Measurements from ENCODE around the gene MAK. TPM values are rescaled to one million over a fixed set of nuclear protein-coding genes. Genes with fewer than 3 reads are reported as not detected.

MAK gene
- total RNA-seq, 1 experiment from 2014 or later, result 0.07 TPM

DNA sequence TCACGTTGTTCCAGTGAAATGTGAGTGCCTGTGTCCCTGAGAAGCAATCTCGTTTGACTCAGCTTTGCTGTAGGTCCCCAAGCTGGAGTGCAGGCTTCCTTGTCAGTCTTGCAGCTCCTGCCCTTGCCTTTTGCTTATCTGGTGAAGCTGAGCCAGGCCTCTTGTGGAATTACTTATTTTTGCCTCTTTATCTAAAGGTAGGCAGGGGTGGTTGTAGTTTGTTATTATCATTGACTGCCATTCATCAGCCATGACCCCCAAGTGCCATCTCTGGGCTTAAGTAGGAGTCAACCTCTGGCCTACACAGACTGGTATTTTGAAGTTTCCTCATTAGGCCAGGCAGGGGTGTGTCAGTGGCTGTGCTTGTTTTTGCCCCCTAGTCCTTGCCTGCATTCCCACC lies 88.6 kb downstream of the MAK start (continued):
- TF ChIP-seq, protein P1, sequence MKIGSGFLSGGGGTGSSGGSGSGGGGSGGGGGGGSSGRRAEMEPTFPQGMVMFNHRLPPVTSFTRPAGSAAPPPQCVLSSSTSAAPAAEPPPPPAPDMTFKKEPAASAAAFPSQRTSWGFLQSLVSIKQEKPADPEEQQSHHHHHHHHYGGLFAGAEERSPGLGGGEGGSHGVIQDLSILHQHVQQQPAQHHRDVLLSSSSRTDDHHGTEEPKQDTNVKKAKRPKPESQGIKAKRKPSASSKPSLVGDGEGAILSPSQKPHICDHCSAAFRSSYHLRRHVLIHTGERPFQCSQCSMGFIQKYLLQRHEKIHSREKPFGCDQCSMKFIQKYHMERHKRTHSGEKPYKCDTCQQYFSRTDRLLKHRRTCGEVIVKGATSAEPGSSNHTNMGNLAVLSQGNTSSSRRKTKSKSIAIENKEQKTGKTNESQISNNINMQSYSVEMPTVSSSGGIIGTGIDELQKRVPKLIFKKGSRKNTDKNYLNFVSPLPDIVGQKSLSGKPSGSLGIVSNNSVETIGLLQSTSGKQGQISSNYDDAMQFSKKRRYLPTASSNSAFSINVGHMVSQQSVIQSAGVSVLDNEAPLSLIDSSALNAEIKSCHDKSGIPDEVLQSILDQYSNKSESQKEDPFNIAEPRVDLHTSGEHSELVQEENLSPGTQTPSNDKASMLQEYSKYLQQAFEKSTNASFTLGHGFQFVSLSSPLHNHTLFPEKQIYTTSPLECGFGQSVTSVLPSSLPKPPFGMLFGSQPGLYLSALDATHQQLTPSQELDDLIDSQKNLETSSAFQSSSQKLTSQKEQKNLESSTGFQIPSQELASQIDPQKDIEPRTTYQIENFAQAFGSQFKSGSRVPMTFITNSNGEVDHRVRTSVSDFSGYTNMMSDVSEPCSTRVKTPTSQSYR (CRISPR knock-in tag; IDR thresholded peaks at IDR 0.05), result no peak
- TF ChIP-seq ATF1 (CRISPR knock-in tag; IDR thresholded peaks at IDR 0.05) (no peak), SMAD3 (CRISPR knock-in tag; IDR thresholded peaks at IDR 0.05; ENCODE audit: borderline replicate concordance) (no peak), TCF7 (CRISPR knock-in tag; IDR thresholded peaks at IDR 0.05; ENCODE audit: low read depth) (no peak), ZBTB21 (CRISPR knock-in tag; IDR thresholded peaks at IDR 0.05; ENCODE audit: borderline replicate concordance) (no peak)
- TF ChIP-seq, protein P2, sequence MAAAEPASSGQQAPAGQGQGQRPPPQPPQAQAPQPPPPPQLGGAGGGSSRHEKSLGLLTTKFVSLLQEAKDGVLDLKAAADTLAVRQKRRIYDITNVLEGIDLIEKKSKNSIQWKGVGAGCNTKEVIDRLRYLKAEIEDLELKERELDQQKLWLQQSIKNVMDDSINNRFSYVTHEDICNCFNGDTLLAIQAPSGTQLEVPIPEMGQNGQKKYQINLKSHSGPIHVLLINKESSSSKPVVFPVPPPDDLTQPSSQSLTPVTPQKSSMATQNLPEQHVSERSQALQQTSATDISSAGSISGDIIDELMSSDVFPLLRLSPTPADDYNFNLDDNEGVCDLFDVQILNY (CRISPR knock-in tag; IDR thresholded peaks at IDR 0.05), result no peak

DNA sequence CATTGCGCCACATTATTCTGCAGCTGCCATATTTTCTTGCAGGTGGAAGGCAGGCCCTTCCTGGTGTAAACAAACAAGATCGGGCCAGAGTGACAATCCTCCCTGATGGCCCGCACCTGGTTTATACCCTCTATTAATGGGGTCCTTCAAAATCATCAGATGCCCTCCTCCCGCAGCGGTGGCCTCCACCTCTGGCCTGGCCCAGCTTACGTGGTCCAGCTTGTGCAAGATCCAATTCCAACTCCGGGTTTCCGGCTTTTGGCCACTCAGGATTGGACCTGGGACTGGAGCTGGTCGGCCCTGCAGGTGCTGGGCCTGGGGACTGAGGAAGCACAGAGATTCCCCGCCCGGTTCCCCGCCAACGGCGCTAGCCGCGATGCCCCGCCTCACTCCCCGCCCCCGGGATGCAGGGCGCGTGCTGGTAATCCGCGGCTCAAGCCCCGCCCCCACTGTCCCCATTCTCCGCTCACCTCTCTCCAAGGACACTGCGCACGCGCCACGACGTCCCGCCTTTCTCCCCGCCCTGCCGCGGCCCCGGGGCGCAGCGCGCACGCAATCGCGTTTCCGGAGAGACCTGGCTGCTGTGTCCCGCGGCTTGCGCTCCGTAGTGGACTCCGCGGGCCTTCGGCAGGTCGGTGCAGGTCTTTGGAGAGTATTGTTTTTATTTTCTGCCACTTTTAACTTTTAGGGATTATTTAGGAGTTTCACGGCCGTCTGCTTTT lies 90.9 kb downstream of the MAK start, which contains the start of gene TMEM14B:
TSS of gene TMEM14B (plus strand) at position 555 of the 722 bp plus-strand sequence. CDS start 1,441 bp downstream, outside the sequence.
- H3K9me3 Mint-ChIP-seq, result no peaks in the 10 kb centered on the region
- peaks cover 41% of the 10 kb centered on the region for H3K4me1 Mint-ChIP-seq
- peak within 1 kb of the TSS; percentile 93 for H3K4me3 Mint-ChIP-seq
- ATAC-seq (peak; percentile 98), DNase-seq (ENCODE audit: low spot score) (peak; percentile 100)
- peaks cover 18% of the 10 kb centered on the region for H3K36me3 Mint-ChIP-seq
- peak within 1 kb of the TSS; percentile 94 for H3K27ac Mint-ChIP-seq
- H3K27me3 Mint-ChIP-seq (ENCODE audit: low read depth), result no peaks in the 10 kb centered on the region
- POLR2A ChIA-PET, result interaction anchor here (1.8 to 3.9 kb wide), 2 partner anchors 26 to 52 kb away, joined by 7 to 43 read pairs; partner anchors contain the start of genes C6orf52, PAK1IP1 and TMEM14C
- CTCF ChIA-PET, result interaction anchor here (0.6 to 2.9 kb wide), 4 partner anchors 12 to 281 kb away, joined by 5 to 11 read pairs (median 5); partner anchors contain the start of gene TMEM14C
- TF ChIP-seq ZNF219 (CRISPR knock-in tag; IDR thresholded peaks at IDR 0.05; ENCODE audit: borderline replicate concordance) (no peak), TEAD1 (CRISPR knock-in tag; IDR thresholded peaks at IDR 0.05) (peak; percentile 66; the same call in 1 of the 2 replicates), GTF2I (CRISPR knock-in tag; conservative IDR thresholded peaks at IDR 0.05) (0 out of 2 replicates have a peak, but pooled peaks have one; percentile 31), CREM (CRISPR knock-in tag; IDR thresholded peaks at IDR 0.05) (peak; percentile 74), SOX15 (CRISPR knock-in tag; IDR thresholded peaks at IDR 0.05) (no peak), FOXP1 (CRISPR knock-in tag; IDR thresholded peaks at IDR 0.05; ENCODE audit: borderline replicate concordance) (peak; percentile 61; the same call in 1 of the 2 replicates), FOXK1 (CRISPR knock-in tag; IDR thresholded peaks at IDR 0.05) (peak; percentile 89; the same call in 1 of the 2 replicates), ZNF121 (CRISPR knock-in tag; IDR thresholded peaks at IDR 0.05) (peak; percentile 100), CREB1 (CRISPR knock-in tag; IDR thresholded peaks at IDR 0.05) (peak; percentile 64; the same call in 1 of the 2 replicates), ESRRA (CRISPR knock-in tag; IDR thresholded peaks at IDR 0.05; ENCODE audit: borderline replicate concordance) (no peak), NFE2L1 (CRISPR knock-in tag; IDR thresholded peaks at IDR 0.05) (0 out of 2 replicates have a peak, but pooled peaks have one; percentile 9)
- TF ChIP-seq, protein P3, sequence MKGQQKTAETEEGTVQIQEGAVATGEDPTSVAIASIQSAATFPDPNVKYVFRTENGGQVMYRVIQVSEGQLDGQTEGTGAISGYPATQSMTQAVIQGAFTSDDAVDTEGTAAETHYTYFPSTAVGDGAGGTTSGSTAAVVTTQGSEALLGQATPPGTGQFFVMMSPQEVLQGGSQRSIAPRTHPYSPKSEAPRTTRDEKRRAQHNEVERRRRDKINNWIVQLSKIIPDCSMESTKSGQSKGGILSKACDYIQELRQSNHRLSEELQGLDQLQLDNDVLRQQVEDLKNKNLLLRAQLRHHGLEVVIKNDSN (CRISPR knock-in tag; IDR thresholded peaks at IDR 0.05), result peak; percentile 17; the same call in 1 of the 2 replicates
- TF ChIP-seq, protein P4, sequence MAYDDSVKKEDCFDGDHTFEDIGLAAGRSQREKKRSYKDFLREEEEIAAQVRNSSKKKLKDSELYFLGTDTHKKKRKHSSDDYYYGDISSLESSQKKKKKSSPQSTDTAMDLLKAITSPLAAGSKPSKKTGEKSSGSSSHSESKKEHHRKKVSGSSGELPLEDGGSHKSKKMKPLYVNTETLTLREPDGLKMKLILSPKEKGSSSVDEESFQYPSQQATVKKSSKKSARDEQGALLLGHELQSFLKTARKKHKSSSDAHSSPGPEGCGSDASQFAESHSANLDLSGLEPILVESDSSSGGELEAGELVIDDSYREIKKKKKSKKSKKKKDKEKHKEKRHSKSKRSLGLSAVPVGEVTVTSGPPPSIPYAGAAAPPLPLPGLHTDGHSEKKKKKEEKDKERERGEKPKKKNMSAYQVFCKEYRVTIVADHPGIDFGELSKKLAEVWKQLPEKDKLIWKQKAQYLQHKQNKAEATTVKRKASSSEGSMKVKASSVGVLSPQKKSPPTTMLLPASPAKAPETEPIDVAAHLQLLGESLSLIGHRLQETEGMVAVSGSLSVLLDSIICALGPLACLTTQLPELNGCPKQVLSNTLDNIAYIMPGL (CRISPR knock-in tag; IDR thresholded peaks at IDR 0.05), result peak; percentile 28; the same call in 1 of the 2 replicates
- TF ChIP-seq, protein P2 (CRISPR knock-in tag; IDR thresholded peaks at IDR 0.05), result peak; percentile 95
- TF ChIP-seq, protein P5, sequence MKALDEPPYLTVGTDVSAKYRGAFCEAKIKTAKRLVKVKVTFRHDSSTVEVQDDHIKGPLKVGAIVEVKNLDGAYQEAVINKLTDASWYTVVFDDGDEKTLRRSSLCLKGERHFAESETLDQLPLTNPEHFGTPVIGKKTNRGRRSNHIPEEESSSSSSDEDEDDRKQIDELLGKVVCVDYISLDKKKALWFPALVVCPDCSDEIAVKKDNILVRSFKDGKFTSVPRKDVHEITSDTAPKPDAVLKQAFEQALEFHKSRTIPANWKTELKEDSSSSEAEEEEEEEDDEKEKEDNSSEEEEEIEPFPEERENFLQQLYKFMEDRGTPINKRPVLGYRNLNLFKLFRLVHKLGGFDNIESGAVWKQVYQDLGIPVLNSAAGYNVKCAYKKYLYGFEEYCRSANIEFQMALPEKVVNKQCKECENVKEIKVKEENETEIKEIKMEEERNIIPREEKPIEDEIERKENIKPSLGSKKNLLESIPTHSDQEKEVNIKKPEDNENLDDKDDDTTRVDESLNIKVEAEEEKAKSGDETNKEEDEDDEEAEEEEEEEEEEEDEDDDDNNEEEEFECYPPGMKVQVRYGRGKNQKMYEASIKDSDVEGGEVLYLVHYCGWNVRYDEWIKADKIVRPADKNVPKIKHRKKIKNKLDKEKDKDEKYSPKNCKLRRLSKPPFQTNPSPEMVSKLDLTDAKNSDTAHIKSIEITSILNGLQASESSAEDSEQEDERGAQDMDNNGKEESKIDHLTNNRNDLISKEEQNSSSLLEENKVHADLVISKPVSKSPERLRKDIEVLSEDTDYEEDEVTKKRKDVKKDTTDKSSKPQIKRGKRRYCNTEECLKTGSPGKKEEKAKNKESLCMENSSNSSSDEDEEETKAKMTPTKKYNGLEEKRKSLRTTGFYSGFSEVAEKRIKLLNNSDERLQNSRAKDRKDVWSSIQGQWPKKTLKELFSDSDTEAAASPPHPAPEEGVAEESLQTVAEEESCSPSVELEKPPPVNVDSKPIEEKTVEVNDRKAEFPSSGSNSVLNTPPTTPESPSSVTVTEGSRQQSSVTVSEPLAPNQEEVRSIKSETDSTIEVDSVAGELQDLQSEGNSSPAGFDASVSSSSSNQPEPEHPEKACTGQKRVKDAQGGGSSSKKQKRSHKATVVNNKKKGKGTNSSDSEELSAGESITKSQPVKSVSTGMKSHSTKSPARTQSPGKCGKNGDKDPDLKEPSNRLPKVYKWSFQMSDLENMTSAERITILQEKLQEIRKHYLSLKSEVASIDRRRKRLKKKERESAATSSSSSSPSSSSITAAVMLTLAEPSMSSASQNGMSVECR (CRISPR knock-in tag; IDR thresholded peaks at IDR 0.05; ENCODE audit: borderline replicate concordance), result peak; percentile 62; the same call in 1 of the 2 replicates
- TF ChIP-seq, protein P6, sequence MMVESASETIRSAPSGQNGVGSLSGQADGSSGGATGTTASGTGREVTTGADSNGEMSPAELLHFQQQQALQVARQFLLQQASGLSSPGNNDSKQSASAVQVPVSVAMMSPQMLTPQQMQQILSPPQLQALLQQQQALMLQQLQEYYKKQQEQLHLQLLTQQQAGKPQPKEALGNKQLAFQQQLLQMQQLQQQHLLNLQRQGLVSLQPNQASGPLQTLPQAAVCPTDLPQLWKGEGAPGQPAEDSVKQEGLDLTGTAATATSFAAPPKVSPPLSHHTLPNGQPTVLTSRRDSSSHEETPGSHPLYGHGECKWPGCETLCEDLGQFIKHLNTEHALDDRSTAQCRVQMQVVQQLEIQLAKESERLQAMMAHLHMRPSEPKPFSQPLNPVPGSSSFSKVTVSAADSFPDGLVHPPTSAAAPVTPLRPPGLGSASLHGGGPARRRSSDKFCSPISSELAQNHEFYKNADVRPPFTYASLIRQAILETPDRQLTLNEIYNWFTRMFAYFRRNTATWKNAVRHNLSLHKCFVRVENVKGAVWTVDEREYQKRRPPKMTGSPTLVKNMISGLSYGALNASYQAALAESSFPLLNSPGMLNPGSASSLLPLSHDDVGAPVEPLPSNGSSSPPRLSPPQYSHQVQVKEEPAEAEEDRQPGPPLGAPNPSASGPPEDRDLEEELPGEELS (CRISPR knock-in tag; IDR thresholded peaks at IDR 0.05), result peak; percentile 93

Data from WTC11 (cell line).